HepG2 (cell line): Measurements from ENCODE around the gene CUL9. TPM values are rescaled to one million over a fixed set of nuclear protein-coding genes. Genes with fewer than 3 reads are reported as not detected.

Experiments used
- ISL2 ChIP-seq: sonication (generic); formaldehyde crosslinking; IDR thresholded peaks from 2 replicates; pipeline ENCODE4 v1.5.0; 2020; ENCODE audit warnings: missing genetic modification reagents
- KAT2B ChIP-seq: fragments of 150-350 bp; IDR thresholded peaks from 2 replicates; pipeline ENCODE4 v1.6.1; 2014; ENCODE audit warnings: low read depth, low read length, borderline replicate concordance
- NFATC3 ChIP-seq: sonication (generic); formaldehyde crosslinking; IDR thresholded peaks from 2 replicates; pipeline ENCODE4 v1.5.1; 2020; ENCODE audit warnings: mild to moderate bottlenecking, missing genetic modification reagents
- NFE2 ChIP-seq: sonication (generic); formaldehyde crosslinking; IDR thresholded peaks from 2 replicates; pipeline ENCODE4 v1.4.0; 2020; ENCODE audit warnings: missing genetic modification reagents
- SALL2 ChIP-seq: sonication (generic); formaldehyde crosslinking; IDR thresholded peaks from 2 replicates; pipeline ENCODE4 v1.8.1; 2023; ENCODE audit warnings: mild to moderate bottlenecking, missing genetic modification reagents, inconsistent platforms
- TBP ChIP-seq: sonication (generic); formaldehyde crosslinking; IDR thresholded peaks from 2 replicates; pipeline ENCODE4 v1.5.0; 2020; ENCODE audit warnings: missing genetic modification reagents
- TBX3 ChIP-seq: fragments of 450-650 bp; IDR thresholded peaks from 2 replicates; pipeline ENCODE4 v1.6.1; 2017; ENCODE audit warnings: antibody characterized with exemption, mild to moderate bottlenecking, inconsistent platforms, borderline replicate concordance
- THYN1 ChIP-seq: sonication (generic); formaldehyde crosslinking; IDR thresholded peaks from 2 replicates; pipeline ENCODE4 v1.8.1; 2023; ENCODE audit warnings: low read depth, mild to moderate bottlenecking, moderate library complexity, missing genetic modification reagents, borderline replicate concordance
- ZBTB49 ChIP-seq: sonication (generic); formaldehyde crosslinking; IDR thresholded peaks from 2 replicates; pipeline ENCODE4 v1.4.0; 2020; ENCODE audit warnings: missing genetic modification reagents, borderline replicate concordance
- ZBTB7A ChIP-seq: sonication (generic); formaldehyde crosslinking; IDR thresholded peaks from 2 replicates; pipeline ENCODE4 v1.8.0; 2022; ENCODE audit warnings: mild to moderate bottlenecking, missing genetic modification reagents
- ZNF609 ChIP-seq: sonication (generic); formaldehyde crosslinking; IDR thresholded peaks from 2 replicates; pipeline ENCODE4 v1.4.0; 2020; ENCODE audit warnings: mild to moderate bottlenecking, missing genetic modification reagents, borderline replicate concordance
- ZNF75D ChIP-seq: sonication (generic); formaldehyde crosslinking; IDR thresholded peaks from 2 replicates; pipeline ENCODE4 v1.8.1; 2023; ENCODE audit warnings: missing genetic modification reagents, mild to moderate bottlenecking, borderline replicate concordance
- polyA plus RNA-seq, 8 experiments: library from polyadenylated mRNA; depleted of rRNA in 3 of 8; stranded (reverse) in 7 of 8; unstranded in 1 of 8; fragments of >200 nt; fragmentation: Illumina TruSeq in 4 of 8; extraction: Trizol in 4 of 8; gene quantifications; 2 replicates each; pipeline versions ENCODE4 v1.2.1 to v1.2.3, GENCODE V29; 2011 to 2016; ENCODE audit warnings: low read depth in 4 of 8, missing spikeins in 1 of 8, mixed read lengths in 1 of 8; ENCODE audit not compliant: insufficient read depth in 1 of 8
- total RNA-seq, 5 experiments: library from RNA; depleted of rRNA; stranded (reverse); fragments of >200 nt; fragmentation: Illumina TruSeq; extraction: Trizol; gene quantifications; 2 replicates each; pipeline ENCODE4 v1.2.3, GENCODE V29; 2016; ENCODE audit warnings: low read depth in 1 of 5
- TF ChIP-seq, protein P1 (sequence below): sonication (generic); formaldehyde crosslinking; IDR thresholded peaks from 2 replicates; pipeline ENCODE4 v1.8.1; 2023; ENCODE audit warnings: mild to moderate bottlenecking, missing genetic modification reagents, borderline replicate concordance
- TF ChIP-seq, protein P2 (sequence below): sonication (generic); formaldehyde crosslinking; conservative IDR thresholded peaks from 2 replicates; pipeline ENCODE4 v1.8.0; 2022; ENCODE audit warnings: missing genetic modification reagents
- TF ChIP-seq, protein P3 (sequence below): sonication (generic); formaldehyde crosslinking; IDR thresholded peaks from 2 replicates; pipeline ENCODE4 v1.8.0; 2022; ENCODE audit warnings: missing genetic modification reagents, mild to moderate bottlenecking, borderline replicate concordance
- TF ChIP-seq, protein P4 (sequence below): sonication (generic); formaldehyde crosslinking; IDR thresholded peaks from 2 replicates; pipeline ENCODE4 v1.5.0; 2020; ENCODE audit warnings: missing genetic modification reagents, mild to moderate bottlenecking, borderline replicate concordance

Gene CUL9
- total and polyA plus RNA-seq, 2 of the 13 experiments (the other 11 are each of a cell fraction or from before 2014, with no cell fraction given), result 11.4 to 13.7 TPM

DNA sequence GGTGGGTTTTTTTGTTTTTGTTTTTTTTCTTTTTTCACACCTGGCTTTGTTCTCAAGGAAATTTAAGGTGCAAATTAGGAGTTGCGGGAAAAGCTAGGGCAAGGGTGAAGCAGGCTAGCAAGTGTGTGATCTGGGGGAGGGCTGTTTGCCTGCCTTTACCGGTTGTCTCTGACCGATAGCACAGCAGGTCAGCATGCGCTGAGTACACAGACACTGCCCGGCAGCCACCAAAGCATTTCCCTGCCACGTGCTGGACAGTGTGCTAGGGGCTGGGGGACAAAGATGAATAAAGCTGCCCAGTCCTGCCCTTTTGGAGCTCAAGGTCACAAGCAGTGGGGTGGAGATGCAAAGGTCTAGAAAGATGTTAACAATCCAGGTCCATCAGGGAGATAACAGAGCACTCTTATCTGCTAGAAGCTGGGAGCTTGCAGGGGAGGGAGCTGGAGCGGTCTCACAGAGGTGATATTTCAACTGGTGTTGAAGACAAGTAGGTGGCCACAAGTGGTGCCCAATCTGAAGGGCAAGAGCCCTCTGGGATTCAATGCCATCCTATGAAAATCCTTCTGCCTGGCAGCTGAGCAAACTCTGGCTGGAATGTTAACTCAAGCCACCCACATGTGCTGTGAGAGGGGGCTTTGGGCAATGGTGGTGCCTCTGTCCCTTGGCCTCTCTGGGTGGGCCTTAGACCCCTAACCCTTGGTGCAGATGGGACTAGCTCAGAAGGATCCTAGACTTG lies 85.8 kb downstream of the CUL9 start (continued):
- TF ChIP-seq TBP (CRISPR knock-in tag) (no peak), ZNF75D (CRISPR knock-in tag) (no peak), NFATC3 (peak; percentile 97), SALL2 (CRISPR knock-in tag) (peak; percentile 98), TBX3 (peak; percentile 97), THYN1 (CRISPR knock-in tag) (no peak), KAT2B (no peak), ISL2 (CRISPR knock-in tag) (peak; percentile 98), ZBTB49 (CRISPR knock-in tag) (peak; percentile 86; the same call in 1 of the 2 replicates), ZNF609 (CRISPR knock-in tag) (peak; percentile 100), NFE2 (CRISPR knock-in tag) (no peak), ZBTB7A (CRISPR knock-in tag) (peak; percentile 99)
- TF ChIP-seq, protein P1, sequence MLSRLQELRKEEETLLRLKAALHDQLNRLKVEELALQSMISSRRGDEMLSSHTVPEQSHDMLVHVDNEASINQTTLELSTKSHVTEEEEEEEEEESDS, result peak; percentile 80; the same call in 1 of the 2 replicates
- TF ChIP-seq, protein P2, sequence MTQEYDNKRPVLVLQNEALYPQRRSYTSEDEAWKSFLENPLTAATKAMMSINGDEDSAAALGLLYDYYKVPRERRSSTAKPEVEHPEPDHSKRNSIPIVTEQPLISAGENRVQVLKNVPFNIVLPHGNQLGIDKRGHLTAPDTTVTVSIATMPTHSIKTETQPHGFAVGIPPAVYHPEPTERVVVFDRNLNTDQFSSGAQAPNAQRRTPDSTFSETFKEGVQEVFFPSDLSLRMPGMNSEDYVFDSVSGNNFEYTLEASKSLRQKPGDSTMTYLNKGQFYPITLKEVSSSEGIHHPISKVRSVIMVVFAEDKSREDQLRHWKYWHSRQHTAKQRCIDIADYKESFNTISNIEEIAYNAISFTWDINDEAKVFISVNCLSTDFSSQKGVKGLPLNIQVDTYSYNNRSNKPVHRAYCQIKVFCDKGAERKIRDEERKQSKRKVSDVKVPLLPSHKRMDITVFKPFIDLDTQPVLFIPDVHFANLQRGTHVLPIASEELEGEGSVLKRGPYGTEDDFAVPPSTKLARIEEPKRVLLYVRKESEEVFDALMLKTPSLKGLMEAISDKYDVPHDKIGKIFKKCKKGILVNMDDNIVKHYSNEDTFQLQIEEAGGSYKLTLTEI, result 0 out of 2 replicates have a peak, but pooled peaks have one; percentile 45
- TF ChIP-seq, protein P3, sequence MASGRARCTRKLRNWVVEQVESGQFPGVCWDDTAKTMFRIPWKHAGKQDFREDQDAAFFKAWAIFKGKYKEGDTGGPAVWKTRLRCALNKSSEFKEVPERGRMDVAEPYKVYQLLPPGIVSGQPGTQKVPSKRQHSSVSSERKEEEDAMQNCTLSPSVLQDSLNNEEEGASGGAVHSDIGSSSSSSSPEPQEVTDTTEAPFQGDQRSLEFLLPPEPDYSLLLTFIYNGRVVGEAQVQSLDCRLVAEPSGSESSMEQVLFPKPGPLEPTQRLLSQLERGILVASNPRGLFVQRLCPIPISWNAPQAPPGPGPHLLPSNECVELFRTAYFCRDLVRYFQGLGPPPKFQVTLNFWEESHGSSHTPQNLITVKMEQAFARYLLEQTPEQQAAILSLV, result peak; percentile 97
- TF ChIP-seq, protein P4, sequence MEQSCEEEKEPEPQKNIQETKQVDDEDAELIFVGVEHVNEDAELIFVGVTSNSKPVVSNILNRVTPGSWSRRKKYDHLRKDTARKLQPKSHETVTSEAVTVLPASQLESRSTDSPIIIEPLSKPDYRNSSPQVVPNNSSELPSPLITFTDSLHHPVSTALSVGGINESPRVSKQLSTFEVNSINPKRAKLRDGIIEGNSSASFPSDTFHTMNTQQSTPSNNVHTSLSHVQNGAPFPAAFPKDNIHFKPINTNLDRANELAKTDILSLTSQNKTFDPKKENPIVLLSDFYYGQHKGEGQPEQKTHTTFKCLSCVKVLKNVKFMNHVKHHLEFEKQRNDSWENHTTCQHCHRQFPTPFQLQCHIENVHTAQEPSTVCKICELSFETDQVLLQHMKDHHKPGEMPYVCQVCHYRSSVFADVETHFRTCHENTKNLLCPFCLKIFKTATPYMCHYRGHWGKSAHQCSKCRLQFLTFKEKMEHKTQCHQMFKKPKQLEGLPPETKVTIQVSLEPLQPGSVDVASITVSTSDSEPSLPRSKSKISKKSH (CRISPR knock-in tag), result peak; percentile 98
